Measurements from ENCODE around the gene FOXL3. TPM values are rescaled to one million over a fixed set of nuclear protein-coding genes. Genes with fewer than 3 reads are reported as not detected.

The FOXL3 gene
- total and polyA plus RNA-seq, 2 experiments from 2014 or later, result not detected

GRCh38 chr7:249989-250388 is 40.0 kb upstream of the FOXL3 start:
- Histone ChIP-seq H3K4me1 (ENCODE audit: insufficient read depth) (no peaks in the 10 kb centered on the region), H4K20me1 (ENCODE audit: insufficient read depth, poor library complexity, severe bottlenecking) (no peaks in the 10 kb centered on the region), H3K36me3 (replicated peaks; ENCODE audit: insufficient read depth, low read depth) (no peaks in the 10 kb centered on the region), H3K9me2 (replicated peaks; ENCODE audit: insufficient read depth) (no peaks in the 10 kb centered on the region), H3K4me3 (no peak overlapping the region), H3K79me2 (no peaks in the 10 kb centered on the region), H2AFZ (no peak overlapping the region), H3K4me2 (no peak overlapping the region), H3K27me3 (no peaks in the 10 kb centered on the region), H3K27ac (no peak overlapping the region), H3K9me3 (ENCODE audit: low read depth) (no peaks in the 10 kb centered on the region)
- TF ChIP-seq CTCF (IDR thresholded peaks at IDR 0.05; ENCODE audit: poor library complexity) (no peak), EZH2 (IDR thresholded peaks at IDR 0.05; ENCODE audit: borderline replicate concordance) (no peak), EZH2phosphoT487 (IDR thresholded peaks at IDR 0.05; ENCODE audit: low read depth, severe bottlenecking, unreplicated experiment) (no peak)
- no peak for DNase-seq (ENCODE audit: low spot score)
- 77% methylated on average over 12 of the region's 12 CpGs for WGBS (ENCODE audit: low lambda C conversion rate, missing lambda C conversion rate)

- no peak overlapping the region for H3K4me2 ChIP-seq
- H3K9me2 ChIP-seq (replicated peaks; ENCODE audit: insufficient read depth), result no peaks in the 10 kb centered on the region
- H3K79me2 ChIP-seq, result no peaks in the 10 kb centered on the region
- no peak overlapping the region for H3K4me3 ChIP-seq
- 96% methylated on average over 15 of the region's 15 CpGs for WGBS (ENCODE audit: low lambda C conversion rate, missing lambda C conversion rate)
- H2AFZ ChIP-seq, result no peak overlapping the region
- TF ChIP-seq CTCF (IDR thresholded peaks at IDR 0.05; ENCODE audit: poor library complexity) (no peak), EZH2phosphoT487 (IDR thresholded peaks at IDR 0.05; ENCODE audit: low read depth, severe bottlenecking, unreplicated experiment) (no peak), EZH2 (IDR thresholded peaks at IDR 0.05; ENCODE audit: borderline replicate concordance) (no peak)
- no peak overlapping the region for H3K27ac ChIP-seq
- H3K27me3 ChIP-seq, result no peaks in the 10 kb centered on the region
- no peaks in the 10 kb centered on the region for H3K9me3 ChIP-seq (ENCODE audit: low read depth)
- H3K4me1 ChIP-seq (ENCODE audit: insufficient read depth), result no peaks in the 10 kb centered on the region
- no peaks in the 10 kb centered on the region for H3K36me3 ChIP-seq (replicated peaks; ENCODE audit: insufficient read depth, low read depth)
- DNase-seq (ENCODE audit: low spot score), result no peak
- no peaks in the 10 kb centered on the region for H4K20me1 ChIP-seq (ENCODE audit: insufficient read depth, poor library complexity, severe bottlenecking)
These were observed 39.4 kb upstream of the FOXL3 start for GRCh38 chr7:250523-250922.

- Histone ChIP-seq H3K36me3 (replicated peaks; ENCODE audit: insufficient read depth, low read depth) (no peaks in the 10 kb centered on the region), H3K9me3 (ENCODE audit: low read depth) (no peaks in the 10 kb centered on the region), H3K9me2 (replicated peaks; ENCODE audit: insufficient read depth) (no peaks in the 10 kb centered on the region), H3K27ac (no peak overlapping the region), H4K20me1 (ENCODE audit: insufficient read depth, poor library complexity, severe bottlenecking) (no peaks in the 10 kb centered on the region), H3K79me2 (no peaks in the 10 kb centered on the region), H3K27me3 (no peaks in the 10 kb centered on the region), H3K4me1 (ENCODE audit: insufficient read depth) (no peaks in the 10 kb centered on the region), H3K4me2 (no peak overlapping the region), H3K4me3 (no peak overlapping the region), H2AFZ (no peak overlapping the region)
- TF ChIP-seq EZH2phosphoT487 (IDR thresholded peaks at IDR 0.05; ENCODE audit: low read depth, severe bottlenecking, unreplicated experiment), result no peak
- no peak for TF ChIP-seq CTCF (IDR thresholded peaks at IDR 0.05; ENCODE audit: poor library complexity)
- TF ChIP-seq EZH2 (IDR thresholded peaks at IDR 0.05; ENCODE audit: borderline replicate concordance), result no peak
- WGBS (ENCODE audit: low lambda C conversion rate, missing lambda C conversion rate), result 98% methylated on average over 20 of the region's 20 CpGs
- DNase-seq (ENCODE audit: low spot score), result no peak
These were observed 39.0 kb upstream of the FOXL3 start for GRCh38 chr7:251005-251404.

Measured in hepatocyte (in vitro differentiated cells).